Karpas-422 (cell line): Measurements from ENCODE around the gene ZC3H4. TPM values are rescaled to one million over a fixed set of nuclear protein-coding genes. Genes with fewer than 3 reads are reported as not detected.

Experiments
- DNase-seq: peaks from one replicate; pipeline ENCODE4 v3.0.0-alpha.2; 2015
- H2AFZ ChIP-seq: fragments of 200-600 bp; sonication (generic); 2 replicates; pipeline ENCODE4 v1.6.1; 2014; ENCODE audit warnings: antibody characterized with exemption, low read length, mixed read lengths
- H3K27ac ChIP-seq: fragments of 200-600 bp; sonication (generic); 2 replicates; pipeline ENCODE4 v1.5.1; 2014; ENCODE audit warnings: mild to moderate bottlenecking, low read length, moderate library complexity
- H3K27me3 ChIP-seq: fragments of 200-600 bp; sonication (generic); 2 replicates; pipeline ENCODE4 v1.6.1; 2014; ENCODE audit warnings: low read length, mixed read lengths
- H3K36me3 ChIP-seq: fragments of 200-600 bp; sonication (generic); 2 replicates; pipeline ENCODE4 v1.6.1; 2014; ENCODE audit warnings: low read length, mixed read lengths; ENCODE audit not compliant: insufficient read depth
- H3K4me1 ChIP-seq: fragments of 200-600 bp; sonication (generic); 2 replicates; pipeline ENCODE4 v1.6.1; 2014; ENCODE audit warnings: mild to moderate bottlenecking, low read length, mixed read lengths
- H3K4me2 ChIP-seq: fragments of 200-600 bp; sonication (generic); 2 replicates; pipeline ENCODE4 v1.6.1; 2014; ENCODE audit warnings: low read length, low read depth, mild to moderate bottlenecking; ENCODE audit not compliant: poor library complexity, severe bottlenecking
- H3K4me3 ChIP-seq: fragments of 200-600 bp; sonication (generic); 2 replicates; pipeline ENCODE4 v1.5.1; 2014; ENCODE audit warnings: mild to moderate bottlenecking, antibody characterized with exemption, low read length, mixed read lengths
- H3K79me2 ChIP-seq: fragments of 200-600 bp; sonication (generic); 2 replicates; pipeline ENCODE4 v1.6.1; 2014; ENCODE audit warnings: mild to moderate bottlenecking, low read length, mixed read lengths
- H3K9ac ChIP-seq: fragments of 200-600 bp; sonication (generic); 2 replicates; pipeline ENCODE4 v1.6.0; 2014; ENCODE audit warnings: low read length
- H3K9me2 ChIP-seq: fragments of 200-600 bp; sonication (generic), shearing (Covaris generic); replicated peaks from 2 replicates; pipeline ENCODE4 v1.6.0; 2014; ENCODE audit warnings: mild to moderate bottlenecking, low read length, moderate library complexity; ENCODE audit not compliant: insufficient read depth
- H3K9me3 ChIP-seq: fragments of 300-700, 200-600 bp; sonication (generic); 2 replicates; pipeline ENCODE4 v1.6.1; 2014; ENCODE audit warnings: low read length, mixed read lengths
- H4K20me1 ChIP-seq: fragments of 200-600 bp; sonication (generic); 2 replicates; pipeline ENCODE4 v1.6.1; 2014; ENCODE audit warnings: mild to moderate bottlenecking, antibody characterized with exemption, low read length, low read depth; ENCODE audit not compliant: insufficient read depth
- total RNA-seq: library from RNA; depleted of rRNA; stranded (reverse); fragments of >200 nt; shearing (Covaris generic); gene quantifications from 2 replicates; pipeline ENCODE4 v1.2.3, GENCODE V29; 2014; ENCODE audit warnings: low replicate concordance

The ZC3H4 gene
- total RNA-seq, 1 experiment from 2014 or later = 13.0 TPM

DNA sequence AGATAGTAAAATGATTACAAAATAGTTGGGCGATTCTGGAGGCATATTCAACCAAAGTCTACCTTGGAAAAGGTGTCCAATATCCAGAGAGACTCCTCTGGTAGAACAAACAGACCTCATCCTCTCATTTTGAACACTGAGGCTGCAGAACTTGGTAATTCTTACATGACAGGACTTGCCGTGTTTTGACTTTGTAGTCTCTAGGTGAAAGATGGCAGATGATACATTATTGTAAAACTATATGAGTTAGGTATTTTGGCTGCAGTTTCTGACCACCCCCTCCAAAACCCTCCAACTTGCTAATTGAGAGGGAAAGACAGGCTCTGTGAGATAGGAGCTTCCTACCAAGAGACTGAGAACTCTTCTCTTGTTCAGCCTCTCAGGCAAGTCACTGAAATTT is 39.7 kb upstream of the ZC3H4 start:
- Histone ChIP-seq H3K4me2 (no peak overlapping the region), H3K9me3 (no peaks in the 10 kb centered on the region), H3K4me1 (peaks cover 9% of the 10 kb centered on the region), H3K27me3 (no peaks in the 10 kb centered on the region), H3K36me3 (peaks cover 47% of the 10 kb centered on the region), H3K4me3 (no peak overlapping the region), H3K27ac (no peak overlapping the region), H3K9ac (no peak overlapping the region), H2AFZ (no peak overlapping the region), H3K9me2 (no peaks in the 10 kb centered on the region), H4K20me1 (peaks cover 4% of the 10 kb centered on the region; the same call in 1 of the 2 replicates), H3K79me2 (peaks cover 52% of the 10 kb centered on the region)
- DNase-seq = no peak

DNA sequence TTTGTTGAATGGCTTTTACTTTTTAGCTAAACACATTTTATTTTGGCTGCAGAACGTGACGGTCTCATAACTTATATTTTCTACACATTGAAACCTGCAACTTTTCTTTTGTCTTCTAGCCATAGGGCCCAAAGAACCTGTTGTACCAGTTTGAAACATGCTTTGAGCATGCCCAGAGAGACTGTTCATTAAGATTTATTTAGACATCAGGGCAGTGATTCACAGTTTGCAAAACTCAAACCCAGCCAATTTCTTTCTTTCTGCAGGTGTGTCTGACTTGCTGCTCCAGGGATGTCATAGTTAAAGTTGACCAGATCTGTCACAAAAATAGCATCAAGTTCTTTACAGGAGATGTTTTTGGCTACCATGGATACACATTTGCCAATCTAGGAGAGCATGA is 39.1 kb upstream of the ZC3H4 start:
- Histone ChIP-seq H3K27ac (no peak overlapping the region), H3K36me3 (peaks cover 45% of the 10 kb centered on the region), H3K9ac (no peak overlapping the region), H3K4me1 (peaks cover 3% of the 10 kb centered on the region), H2AFZ (no peak overlapping the region), H3K4me3 (no peak overlapping the region), H3K9me3 (no peaks in the 10 kb centered on the region), H3K79me2 (peaks cover 49% of the 10 kb centered on the region), H3K27me3 (no peaks in the 10 kb centered on the region), H3K9me2 (no peaks in the 10 kb centered on the region), H3K4me2 (no peak overlapping the region), H4K20me1 (peaks cover 8% of the 10 kb centered on the region; the same call in 1 of the 2 replicates)
- DNase-seq = no peak

DNA sequence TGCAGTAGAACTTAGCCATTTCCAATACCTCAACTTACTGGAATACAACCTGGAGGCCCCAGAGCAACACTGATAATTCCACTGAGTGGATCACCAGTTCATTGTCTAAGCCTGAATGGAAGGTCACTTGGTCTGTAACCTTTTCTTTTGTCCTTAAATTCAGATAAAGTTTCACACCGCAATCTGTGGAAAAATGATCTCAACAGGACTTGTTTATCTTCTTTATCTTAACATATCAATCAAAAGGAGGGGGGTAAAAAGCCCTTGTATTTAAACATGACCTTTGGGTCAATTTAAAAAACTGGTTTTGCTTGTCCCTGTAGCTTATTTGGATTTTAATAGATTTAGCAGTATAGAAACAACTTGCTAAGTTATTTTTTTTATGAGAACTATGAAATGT is 38.6 kb upstream of the ZC3H4 start:
- Histone ChIP-seq H3K4me3 (no peak overlapping the region), H3K9ac (no peak overlapping the region), H2AFZ (no peak overlapping the region), H3K27ac (no peak overlapping the region), H3K9me2 (no peaks in the 10 kb centered on the region), H3K27me3 (no peaks in the 10 kb centered on the region), H4K20me1 (peaks cover 8% of the 10 kb centered on the region; the same call in 1 of the 2 replicates), H3K36me3 (peaks cover 41% of the 10 kb centered on the region), H3K4me2 (no peak overlapping the region), H3K4me1 (no peaks in the 10 kb centered on the region; the same call in 1 of the 2 replicates), H3K79me2 (peaks cover 48% of the 10 kb centered on the region), H3K9me3 (no peaks in the 10 kb centered on the region)
- DNase-seq = no peak

DNA sequence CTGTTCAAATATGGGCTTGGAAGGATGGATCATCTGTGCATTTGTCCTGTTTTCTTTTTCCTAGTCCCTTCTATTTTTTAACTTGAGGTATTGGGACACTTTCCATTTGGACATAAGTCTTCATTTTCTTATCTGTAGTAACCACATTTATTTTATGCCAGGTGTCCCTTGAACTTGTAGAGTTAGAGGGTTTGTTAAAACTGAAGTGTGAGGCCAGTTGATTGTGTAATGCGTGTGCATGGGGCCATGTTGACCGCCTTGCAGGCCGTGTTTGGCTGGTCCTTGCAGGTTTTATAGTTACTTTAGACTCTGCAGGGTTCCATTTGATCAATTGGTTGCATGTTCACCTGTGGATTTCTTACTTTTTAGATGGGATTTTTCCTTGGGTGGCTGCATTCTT is 38.1 kb upstream of the ZC3H4 start:
- no peaks in the 10 kb centered on the region for H3K4me1 ChIP-seq
- no peak for DNase-seq
- no peaks in the 10 kb centered on the region for H3K9me2 ChIP-seq
- peaks cover 54% of the 10 kb centered on the region for H3K79me2 ChIP-seq
- H3K9ac ChIP-seq = no peak overlapping the region
- no peak overlapping the region for H3K27ac ChIP-seq
- no peak overlapping the region for H3K4me3 ChIP-seq
- H3K4me2 ChIP-seq = no peak overlapping the region
- no peaks in the 10 kb centered on the region for H3K9me3 ChIP-seq
- peaks cover 44% of the 10 kb centered on the region for H3K36me3 ChIP-seq
- no peaks in the 10 kb centered on the region for H3K27me3 ChIP-seq
- no peak overlapping the region for H2AFZ ChIP-seq
- H4K20me1 ChIP-seq = peaks cover 8% of the 10 kb centered on the region; the same call in 1 of the 2 replicates

DNA sequence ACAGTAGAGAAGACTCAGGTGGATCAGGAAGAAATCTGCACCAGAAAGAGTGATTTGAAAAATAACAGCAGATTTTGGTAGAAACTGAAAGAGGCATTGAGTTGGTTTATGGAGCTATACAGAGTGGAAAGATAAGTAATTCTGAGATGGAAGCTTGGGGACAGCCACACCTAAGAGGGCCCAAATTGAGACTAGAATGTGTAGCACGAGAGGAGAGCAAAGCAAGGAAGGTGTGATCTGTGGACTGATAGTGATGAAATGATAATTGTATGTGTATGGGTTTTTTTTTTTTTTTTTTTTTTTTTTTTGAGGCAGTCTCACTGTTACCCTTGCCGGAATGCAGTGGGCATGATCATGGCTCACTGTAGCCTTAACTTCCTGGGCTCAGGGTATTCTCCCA is 33.3 kb upstream of the ZC3H4 start:
- DNase-seq = no peak
- H3K4me1 ChIP-seq = no peaks in the 10 kb centered on the region
- H3K79me2 ChIP-seq = peaks cover 67% of the 10 kb centered on the region
- no peak overlapping the region for H2AFZ ChIP-seq
- peaks cover 15% of the 10 kb centered on the region for H4K20me1 ChIP-seq
- H3K9me3 ChIP-seq = no peaks in the 10 kb centered on the region
- no peak overlapping the region for H3K9ac ChIP-seq
- peaks cover 53% of the 10 kb centered on the region for H3K36me3 ChIP-seq
- no peak overlapping the region for H3K27ac ChIP-seq
- H3K27me3 ChIP-seq = no peaks in the 10 kb centered on the region
- H3K9me2 ChIP-seq = no peaks in the 10 kb centered on the region
- H3K4me2 ChIP-seq = no peak overlapping the region
- no peak overlapping the region for H3K4me3 ChIP-seq

DNA sequence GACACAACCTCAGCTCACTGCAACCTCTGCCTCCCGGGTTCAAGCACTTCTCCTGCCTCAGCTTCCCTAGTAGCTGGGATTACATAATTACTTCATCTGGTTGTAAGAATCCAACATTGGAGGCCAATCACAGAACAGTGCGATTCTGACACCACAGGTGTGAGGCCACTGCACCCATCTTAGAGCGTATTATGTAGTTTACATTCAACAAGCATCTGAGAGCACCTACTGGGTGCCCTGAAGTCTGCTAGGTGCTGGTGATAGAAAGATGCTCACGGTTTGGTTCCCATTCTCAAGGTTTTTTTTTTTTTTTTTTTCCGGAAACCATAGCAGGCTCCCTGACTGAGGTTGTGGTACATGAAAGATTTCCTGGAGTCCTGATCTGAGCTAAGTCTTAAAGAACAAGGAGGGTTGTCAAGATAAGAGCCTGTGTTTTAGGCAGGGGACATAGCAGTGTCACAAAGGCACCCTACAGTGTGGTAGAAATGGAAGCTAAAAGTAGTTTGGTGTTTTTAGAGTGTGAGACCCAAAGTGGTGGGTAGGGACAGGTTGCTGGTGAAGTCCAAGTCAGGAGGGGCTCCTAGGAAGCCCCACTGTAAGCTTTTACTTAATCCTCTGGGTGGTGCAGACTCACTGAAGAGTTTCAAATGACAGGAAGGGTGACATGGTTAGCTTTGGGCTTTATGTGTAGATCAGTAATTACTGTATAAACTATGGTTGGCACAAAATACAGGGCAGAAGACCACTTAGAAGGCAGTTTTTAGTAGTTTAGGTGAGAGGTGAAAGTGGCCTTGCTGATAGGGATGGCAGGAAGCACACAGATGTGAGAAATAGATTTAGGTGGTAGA is 32.3 kb upstream of the ZC3H4 start:
- Histone ChIP-seq H3K79me2 (peaks cover 73% of the 10 kb centered on the region), H3K4me1 (no peaks in the 10 kb centered on the region), H3K36me3 (peaks cover 50% of the 10 kb centered on the region), H3K27ac (no peak overlapping the region), H4K20me1 (peaks cover 17% of the 10 kb centered on the region), H2AFZ (no peak overlapping the region), H3K9me2 (no peaks in the 10 kb centered on the region), H3K4me3 (no peak overlapping the region), H3K9ac (no peak overlapping the region), H3K9me3 (no peaks in the 10 kb centered on the region), H3K27me3 (no peaks in the 10 kb centered on the region), H3K4me2 (no peak overlapping the region)
- no peak for DNase-seq

DNA sequence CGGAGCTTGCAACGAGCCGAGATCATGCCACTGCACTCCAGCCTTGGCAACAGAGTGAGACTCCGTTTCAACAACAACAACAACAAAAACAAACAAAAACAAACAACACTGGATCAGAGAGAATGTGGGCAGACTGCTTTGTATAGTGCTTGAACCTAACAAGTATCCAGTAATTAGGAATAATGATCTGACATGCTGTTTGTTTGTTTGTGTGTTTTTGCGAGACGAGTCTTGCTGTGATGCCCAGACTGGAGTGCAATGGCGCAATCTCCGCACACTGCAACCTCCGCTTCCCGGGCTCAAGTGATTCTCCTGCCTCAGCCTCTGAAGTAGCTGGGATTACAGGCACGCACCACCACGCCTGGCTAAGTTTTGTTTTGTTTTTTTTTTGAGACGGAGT is 31.1 kb upstream of the ZC3H4 start:
- DNase-seq = no peak
- no peaks in the 10 kb centered on the region for H3K9me2 ChIP-seq
- no peak overlapping the region for H3K4me2 ChIP-seq
- H3K27me3 ChIP-seq = no peaks in the 10 kb centered on the region
- no peaks in the 10 kb centered on the region for H3K9me3 ChIP-seq
- peaks cover 41% of the 10 kb centered on the region for H3K36me3 ChIP-seq
- no peaks in the 10 kb centered on the region for H3K4me1 ChIP-seq
- peaks cover 75% of the 10 kb centered on the region for H3K79me2 ChIP-seq
- H3K9ac ChIP-seq = no peak overlapping the region
- no peak overlapping the region for H3K4me3 ChIP-seq
- H2AFZ ChIP-seq = no peak overlapping the region
- no peak overlapping the region for H3K27ac ChIP-seq
- peaks cover 21% of the 10 kb centered on the region for H4K20me1 ChIP-seq

DNA sequence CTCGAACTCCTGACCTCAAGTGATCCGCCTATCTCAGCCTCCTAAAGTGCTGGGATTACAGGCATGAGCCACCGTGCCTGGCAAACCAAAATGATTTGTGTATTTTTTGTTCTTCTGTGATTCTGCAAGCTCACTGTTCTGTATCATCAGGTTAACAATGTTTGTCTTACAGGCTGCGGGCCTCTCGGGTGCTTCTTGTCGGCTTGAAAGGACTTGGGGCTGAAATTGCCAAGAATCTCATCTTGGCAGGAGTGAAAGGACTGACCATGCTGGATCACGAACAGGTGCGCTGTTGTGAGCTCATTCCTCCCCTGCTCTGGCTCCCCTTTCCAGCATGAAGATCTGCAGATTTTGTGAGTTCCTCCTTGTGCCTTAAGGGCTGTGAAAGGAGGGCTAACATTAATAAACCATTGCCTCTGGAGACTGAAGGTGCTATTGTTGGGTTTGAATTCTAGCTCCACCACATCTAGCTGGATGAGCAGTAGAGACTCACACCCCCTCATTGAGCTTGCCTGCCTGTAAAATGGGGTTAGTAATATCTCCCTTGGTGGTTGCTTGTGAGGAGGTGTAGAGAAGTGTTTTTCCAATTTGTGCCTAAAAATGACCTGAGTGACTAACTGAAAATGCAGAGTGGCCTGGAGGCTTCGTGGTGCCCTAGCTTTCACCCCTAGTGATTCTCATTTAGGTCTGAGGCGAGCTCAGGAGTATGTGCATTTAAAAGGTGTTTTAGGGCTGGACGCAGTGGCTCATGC is 29.9 kb upstream of the ZC3H4 start:
- H3K4me3 ChIP-seq = no peak overlapping the region
- no peaks in the 10 kb centered on the region for H3K9me3 ChIP-seq
- no peaks in the 10 kb centered on the region for H3K9me2 ChIP-seq
- peaks cover 41% of the 10 kb centered on the region for H3K36me3 ChIP-seq
- no peaks in the 10 kb centered on the region for H3K4me1 ChIP-seq
- no peak overlapping the region for H2AFZ ChIP-seq
- no peak for DNase-seq
- no peak overlapping the region for H3K9ac ChIP-seq
- H3K27me3 ChIP-seq = no peaks in the 10 kb centered on the region
- no peak overlapping the region for H3K27ac ChIP-seq
- H3K79me2 ChIP-seq = peaks cover 82% of the 10 kb centered on the region
- H3K4me2 ChIP-seq = no peak overlapping the region
- peaks cover 21% of the 10 kb centered on the region for H4K20me1 ChIP-seq
